ENCODE data around the gene SRSF3.

The SRSF3 gene

DNA sequence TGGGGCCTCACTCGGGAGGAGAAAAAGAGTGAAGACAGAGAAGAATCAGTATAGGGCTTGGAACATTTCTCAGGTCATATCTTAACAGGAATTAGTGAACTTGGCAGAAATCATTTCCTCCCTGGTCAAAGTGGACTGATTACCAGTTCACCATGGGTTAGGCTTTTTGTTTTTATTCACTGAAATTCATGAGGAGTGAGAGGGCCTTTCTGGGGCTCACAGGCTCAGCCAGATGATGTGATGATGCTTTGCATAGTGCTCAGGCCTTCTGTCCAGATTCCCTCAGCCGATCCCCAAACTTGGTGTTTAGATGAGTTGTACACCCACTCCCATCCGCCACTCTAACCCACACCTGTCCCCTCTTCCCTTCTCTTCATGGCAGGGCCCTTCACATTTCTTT, 32.5 kb downstream of the SRSF3 start:
- Histone ChIP-seq H3K27me3 (ENCODE audit: insufficient read depth, low read length) (no peaks in the 10 kb centered on the region), H3K9me3 (ENCODE audit: low read length) (no peaks in the 10 kb centered on the region), H3K36me3 (ENCODE audit: insufficient read depth, low read length) (no peaks in the 10 kb centered on the region), H2AFZ (ENCODE audit: low read depth, low read length) (no peak overlapping the region), H3K4me1 (ENCODE audit: insufficient read depth, low read length) (no peaks in the 10 kb centered on the region), H3K4me3 (ENCODE audit: low read length) (no peak overlapping the region)

- Histone ChIP-seq H3K4me3 (ENCODE audit: low read length) (no peak overlapping the region), H3K36me3 (ENCODE audit: insufficient read depth, low read length) (no peaks in the 10 kb centered on the region), H3K27me3 (ENCODE audit: insufficient read depth, low read length) (no peaks in the 10 kb centered on the region), H2AFZ (ENCODE audit: low read depth, low read length) (no peak overlapping the region), H3K9me3 (ENCODE audit: low read length) (no peaks in the 10 kb centered on the region), H3K4me1 (ENCODE audit: insufficient read depth, low read length) (no peaks in the 10 kb centered on the region)
Measured at GRCh38 chr6:36627141-36627540, 33.0 kb downstream of the SRSF3 start.

GRCh38 chr6:36627801-36628246, 33.7 kb downstream of the SRSF3 start:
- no peak overlapping the region for H3K4me3 ChIP-seq (ENCODE audit: low read length)
- no peaks in the 10 kb centered on the region for H3K4me1 ChIP-seq (ENCODE audit: insufficient read depth, low read length)
- no peaks in the 10 kb centered on the region for H3K27me3 ChIP-seq (ENCODE audit: insufficient read depth, low read length)
- H3K36me3 ChIP-seq (ENCODE audit: insufficient read depth, low read length), result no peaks in the 10 kb centered on the region
- H2AFZ ChIP-seq (ENCODE audit: low read depth, low read length), result no peak overlapping the region
- no peaks in the 10 kb centered on the region for H3K9me3 ChIP-seq (ENCODE audit: low read length)

DNA sequence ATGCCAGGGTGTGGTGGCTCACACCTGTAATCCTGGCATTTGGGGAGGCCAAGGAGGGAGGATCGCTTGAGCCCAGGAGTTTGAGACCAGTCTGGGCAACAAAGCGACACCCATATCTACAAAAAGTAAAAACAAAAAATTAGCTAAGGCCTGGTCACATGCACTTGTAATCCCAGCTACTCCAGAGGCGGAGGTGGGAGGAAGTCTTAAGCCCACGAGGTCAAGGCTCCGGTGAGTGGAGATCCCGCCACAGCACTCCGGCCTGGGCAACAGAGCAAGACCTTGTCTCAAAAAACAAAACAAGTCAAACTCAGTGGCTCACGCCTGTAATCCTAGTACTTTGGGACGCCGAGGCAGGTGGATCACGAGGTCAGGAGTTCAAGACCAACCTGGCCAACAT, 35.6 kb downstream of the SRSF3 start:
- Histone ChIP-seq H3K9me3 (ENCODE audit: low read length) (no peaks in the 10 kb centered on the region), H3K27me3 (ENCODE audit: insufficient read depth, low read length) (no peaks in the 10 kb centered on the region), H2AFZ (ENCODE audit: low read depth, low read length) (no peak overlapping the region), H3K4me3 (ENCODE audit: low read length) (no peak overlapping the region), H3K4me1 (ENCODE audit: insufficient read depth, low read length) (no peaks in the 10 kb centered on the region), H3K36me3 (ENCODE audit: insufficient read depth, low read length) (no peaks in the 10 kb centered on the region)

- no peaks in the 10 kb centered on the region for H3K27me3 ChIP-seq (ENCODE audit: insufficient read depth, low read length)
- no peak overlapping the region for H2AFZ ChIP-seq (ENCODE audit: low read depth, low read length)
- H3K36me3 ChIP-seq (ENCODE audit: insufficient read depth, low read length), result no peaks in the 10 kb centered on the region
- no peaks in the 10 kb centered on the region for H3K9me3 ChIP-seq (ENCODE audit: low read length)
- H3K4me3 ChIP-seq (ENCODE audit: low read length), result no peak overlapping the region
- no peaks in the 10 kb centered on the region for H3K4me1 ChIP-seq (ENCODE audit: insufficient read depth, low read length)
Measured at GRCh38 chr6:36631326-36632011, 37.3 kb downstream of the SRSF3 start.

DNA sequence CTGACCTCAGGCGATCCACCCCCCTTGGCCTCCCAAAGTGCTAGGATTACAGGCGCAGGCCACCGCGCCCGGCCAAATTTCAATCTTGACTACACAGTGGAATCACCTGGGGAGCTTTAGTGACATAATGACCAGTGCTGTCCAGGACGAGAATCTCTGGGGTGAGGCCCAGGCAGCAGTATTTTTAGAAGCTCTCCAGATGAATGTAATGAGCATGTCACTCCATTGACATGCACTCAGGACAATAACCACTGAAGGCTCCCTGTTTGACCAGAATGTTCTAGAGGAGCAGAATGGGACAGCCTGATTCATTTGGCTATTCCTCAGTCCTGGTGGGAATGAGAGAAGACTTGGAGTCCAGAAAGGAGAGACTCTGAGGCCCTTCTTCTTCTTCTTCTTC, 39.2 kb downstream of the SRSF3 start:
- Histone ChIP-seq H3K9me3 (ENCODE audit: low read length) (no peaks in the 10 kb centered on the region), H3K4me3 (ENCODE audit: low read length) (no peak overlapping the region), H3K4me1 (ENCODE audit: insufficient read depth, low read length) (no peaks in the 10 kb centered on the region), H2AFZ (ENCODE audit: low read depth, low read length) (no peak overlapping the region), H3K27me3 (ENCODE audit: insufficient read depth, low read length) (no peaks in the 10 kb centered on the region), H3K36me3 (ENCODE audit: insufficient read depth, low read length) (no peaks in the 10 kb centered on the region)

DNA sequence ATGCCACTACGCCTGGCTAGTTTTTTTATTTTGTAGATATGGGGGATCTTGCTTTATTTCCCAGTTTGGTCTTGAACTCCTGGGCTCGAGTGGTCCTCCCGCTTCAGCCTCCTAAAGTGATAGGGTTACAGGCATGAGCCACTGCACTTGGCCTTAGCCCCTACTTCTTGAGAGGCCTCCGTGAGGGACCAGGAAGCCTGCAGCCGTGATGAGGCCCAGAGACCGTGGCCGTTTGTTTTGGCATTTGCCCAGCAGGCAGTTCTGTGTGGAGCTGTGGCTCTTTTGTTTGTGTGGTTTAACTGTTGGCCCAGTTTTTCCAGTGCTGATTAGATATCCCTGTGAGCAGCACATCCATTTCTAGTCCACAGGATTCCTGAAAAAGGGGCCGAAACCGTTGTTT, 39.8 kb downstream of the SRSF3 start:
- Histone ChIP-seq H3K9me3 (ENCODE audit: low read length) (no peaks in the 10 kb centered on the region), H3K36me3 (ENCODE audit: insufficient read depth, low read length) (no peaks in the 10 kb centered on the region), H3K4me3 (ENCODE audit: low read length) (no peak overlapping the region), H3K4me1 (ENCODE audit: insufficient read depth, low read length) (no peaks in the 10 kb centered on the region), H3K27me3 (ENCODE audit: insufficient read depth, low read length) (no peaks in the 10 kb centered on the region), H2AFZ (ENCODE audit: low read depth, low read length) (no peak overlapping the region)

- Histone ChIP-seq H2AFZ (ENCODE audit: low read depth, low read length) (no peak overlapping the region), H3K36me3 (ENCODE audit: insufficient read depth, low read length) (no peaks in the 10 kb centered on the region), H3K9me3 (ENCODE audit: low read length) (no peaks in the 10 kb centered on the region), H3K4me3 (ENCODE audit: low read length) (no peak overlapping the region), H3K4me1 (ENCODE audit: insufficient read depth, low read length) (no peaks in the 10 kb centered on the region), H3K27me3 (ENCODE audit: insufficient read depth, low read length) (no peaks in the 10 kb centered on the region)
Measured at GRCh38 chr6:36634317-36635108, 40.4 kb downstream of the SRSF3 start.

DNA sequence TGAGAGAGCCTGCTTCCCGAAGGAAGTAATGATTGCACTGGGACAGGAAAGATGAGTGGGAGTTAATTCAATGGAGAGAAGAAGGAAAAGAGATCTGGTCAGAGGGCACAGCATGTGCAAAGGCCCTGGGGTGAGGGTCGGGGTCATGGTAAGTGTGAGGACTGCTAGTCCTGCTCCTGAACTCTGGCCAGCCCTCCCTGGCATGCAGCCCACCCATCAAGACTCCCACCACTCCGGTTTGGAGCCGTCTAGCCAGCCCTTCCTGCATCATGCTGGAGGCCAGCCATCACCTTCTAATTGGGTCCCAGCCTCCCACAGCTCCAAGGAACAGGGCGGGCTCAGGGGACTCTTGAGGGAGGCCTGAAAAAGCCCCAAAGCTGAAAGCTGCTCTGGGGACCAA, 42.1 kb downstream of the SRSF3 start:
- Histone ChIP-seq H2AFZ (ENCODE audit: low read depth, low read length) (no peak overlapping the region), H3K27me3 (ENCODE audit: insufficient read depth, low read length) (no peaks in the 10 kb centered on the region), H3K4me3 (ENCODE audit: low read length) (no peak overlapping the region), H3K36me3 (ENCODE audit: insufficient read depth, low read length) (no peaks in the 10 kb centered on the region), H3K4me1 (ENCODE audit: insufficient read depth, low read length) (peaks cover 3% of the 10 kb centered on the region), H3K9me3 (ENCODE audit: low read length) (no peaks in the 10 kb centered on the region)

GRCh38 chr6:36636687-36637418, 42.7 kb downstream of the SRSF3 start:
- Histone ChIP-seq H3K9me3 (ENCODE audit: low read length) (no peaks in the 10 kb centered on the region), H3K27me3 (ENCODE audit: insufficient read depth, low read length) (no peaks in the 10 kb centered on the region), H3K4me1 (ENCODE audit: insufficient read depth, low read length) (peaks cover 7% of the 10 kb centered on the region), H2AFZ (ENCODE audit: low read depth, low read length) (no peak overlapping the region), H3K4me3 (ENCODE audit: low read length) (no peak overlapping the region), H3K36me3 (ENCODE audit: insufficient read depth, low read length) (no peaks in the 10 kb centered on the region)

- no peaks in the 10 kb centered on the region for H3K9me3 ChIP-seq (ENCODE audit: low read length)
- peaks cover 7% of the 10 kb centered on the region for H3K4me1 ChIP-seq (ENCODE audit: insufficient read depth, low read length)
- no peaks in the 10 kb centered on the region for H3K27me3 ChIP-seq (ENCODE audit: insufficient read depth, low read length)
- H2AFZ ChIP-seq (ENCODE audit: low read depth, low read length), result no peak overlapping the region
- no peak overlapping the region for H3K4me3 ChIP-seq (ENCODE audit: low read length)
- no peaks in the 10 kb centered on the region for H3K36me3 ChIP-seq (ENCODE audit: insufficient read depth, low read length)
Measured at GRCh38 chr6:36638579-36638978, 44.4 kb downstream of the SRSF3 start.

DNA sequence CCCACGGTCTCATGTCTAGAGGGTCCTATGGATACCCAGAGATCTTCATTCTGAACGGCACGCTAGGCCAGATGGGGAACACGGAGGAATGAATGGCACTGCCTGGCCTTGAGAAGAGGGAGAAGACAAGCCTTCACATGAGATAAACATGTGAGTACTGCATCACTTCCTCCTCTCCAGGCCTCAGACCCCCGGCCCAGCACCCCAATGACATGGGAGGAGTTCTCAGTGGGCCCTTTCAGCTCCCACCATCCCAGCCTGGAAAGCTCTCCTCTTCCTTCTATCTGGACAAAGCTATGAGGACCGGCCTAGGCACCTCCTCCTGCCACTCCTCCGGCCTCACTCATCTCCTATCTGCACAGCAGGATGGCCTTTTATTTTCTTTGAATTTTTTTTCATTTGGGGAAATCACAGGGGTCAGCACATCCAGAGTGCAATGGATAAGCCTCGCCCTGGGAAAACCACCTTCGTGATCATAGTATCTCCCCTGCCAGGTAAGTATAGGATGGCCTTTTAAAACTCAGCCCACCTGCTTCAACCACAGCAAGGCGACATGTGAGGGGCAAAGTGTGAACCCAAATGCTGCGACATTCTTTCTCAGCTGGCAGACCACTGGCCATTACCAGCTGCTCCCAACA, 45.1 kb downstream of the SRSF3 start:
- Histone ChIP-seq H3K4me3 (ENCODE audit: low read length) (no peak overlapping the region), H3K9me3 (ENCODE audit: low read length) (no peaks in the 10 kb centered on the region), H3K4me1 (ENCODE audit: insufficient read depth, low read length) (peaks cover 7% of the 10 kb centered on the region), H3K27me3 (ENCODE audit: insufficient read depth, low read length) (no peaks in the 10 kb centered on the region), H3K36me3 (ENCODE audit: insufficient read depth, low read length) (no peaks in the 10 kb centered on the region), H2AFZ (ENCODE audit: low read depth, low read length) (no peak overlapping the region)

DNA sequence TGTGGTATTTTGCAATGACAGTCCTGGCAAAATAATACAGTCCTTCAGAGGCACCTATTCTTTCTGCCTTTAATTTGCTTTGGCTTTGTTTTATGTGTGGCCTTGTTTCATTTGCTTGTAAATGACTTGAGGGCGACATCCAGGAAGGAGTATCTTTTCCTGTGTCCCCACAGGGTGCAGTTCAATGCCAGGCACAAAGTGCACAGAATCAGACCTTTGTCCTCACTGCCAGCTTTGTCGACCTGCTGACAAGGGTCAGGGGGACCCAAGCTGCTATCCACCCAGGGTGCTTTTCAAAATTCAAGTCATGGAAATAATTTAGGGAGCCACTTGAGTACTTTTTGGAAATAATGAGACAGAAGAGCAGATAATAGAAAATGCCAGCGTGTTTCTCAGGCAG, 47.4 kb downstream of the SRSF3 start:
- no peaks in the 10 kb centered on the region for H3K9me3 ChIP-seq (ENCODE audit: low read length)
- no peak overlapping the region for H2AFZ ChIP-seq (ENCODE audit: low read depth, low read length)
- peaks cover 7% of the 10 kb centered on the region for H3K4me1 ChIP-seq (ENCODE audit: insufficient read depth, low read length)
- no peaks in the 10 kb centered on the region for H3K27me3 ChIP-seq (ENCODE audit: insufficient read depth, low read length)
- no peaks in the 10 kb centered on the region for H3K36me3 ChIP-seq (ENCODE audit: insufficient read depth, low read length)
- no peak overlapping the region for H3K4me3 ChIP-seq (ENCODE audit: low read length)

Measured in neuron (in vitro differentiated cells).